Measurements from ENCODE around the gene HES6.

- TF ChIP-seq GABPA (IDR thresholded peaks at IDR 0.05; ENCODE audit: borderline replicate concordance, insufficient read depth, low read length) (no peak), CBX5 (IDR thresholded peaks at IDR 0.05; ENCODE audit: low read depth, low read length) (no peak)
These were observed 34.5 kb upstream of the HES6 start for GRCh38 chr2:238274152-238274865.
